Activated CD8-positive, alpha-beta memory T cell treated with anti-CD3 and anti-CD28 coated beads for 36 hours (primary cell): ENCODE measurements around the gene F2. TPM values are rescaled to one million over a fixed set of nuclear protein-coding genes. Genes with fewer than 3 reads are reported as not detected.
"Not testable (repeated sequence)": the region's sequence is repeated elsewhere in the genome, so short reads cannot be mapped to it uniquely, and the experiment has no call there.

ENCODE experiments used
- CTCF ChIA-PET: fragments of 350-600 bp; sonication (Branson Sonifier 250); formaldehyde crosslinking; loops from one replicate; lab custom pipeline; 2021; ENCODE audit warnings: antibody characterized with exemption; lab: Charles Lee
- POLR2A ChIA-PET: fragments of 350-600 bp; sonication (Branson Sonifier 250); formaldehyde crosslinking; loops from one replicate; lab custom pipeline; 2021; ENCODE audit warnings: antibody characterized with exemption; lab: Charles Lee
- total RNA-seq, 2 experiments: library from RNA; stranded (reverse); gene quantifications; one replicate each; pipeline ENCODE4 v1.2.3, GENCODE V29; 2021

Gene F2
- total RNA-seq, 2 experiments from 2014 or later = not detected

DNA sequence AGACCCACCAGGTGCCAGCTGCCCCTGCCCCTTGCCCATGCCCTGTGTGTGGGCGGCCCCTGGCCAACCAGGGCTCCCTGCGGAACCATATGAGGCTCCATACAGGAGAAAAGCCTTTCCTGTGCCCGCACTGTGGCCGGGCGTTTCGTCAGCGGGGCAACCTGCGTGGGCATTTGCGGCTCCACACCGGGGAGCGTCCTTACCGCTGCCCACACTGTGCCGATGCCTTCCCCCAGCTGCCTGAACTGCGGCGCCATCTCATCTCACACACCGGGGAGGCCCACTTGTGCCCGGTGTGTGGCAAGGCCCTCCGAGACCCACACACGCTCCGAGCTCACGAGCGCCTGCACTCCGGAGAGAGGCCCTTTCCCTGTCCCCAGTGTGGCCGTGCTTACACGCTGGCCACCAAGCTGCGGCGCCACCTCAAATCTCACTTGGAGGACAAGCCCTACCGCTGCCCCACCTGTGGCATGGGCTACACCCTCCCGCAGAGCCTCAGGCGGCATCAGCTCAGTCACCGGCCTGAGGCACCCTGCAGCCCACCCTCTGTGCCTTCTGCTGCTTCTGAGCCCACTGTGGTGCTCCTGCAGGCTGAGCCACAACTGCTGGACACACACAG, 13.8 kb upstream of the F2 start:
- POLR2A ChIA-PET = no interaction called here
- CTCF ChIA-PET = interaction anchor here (0.5 kb wide), 1 partner anchor 23 kb away, joined by 3 read pairs; no protein-coding TSS in a partner anchor

DNA sequence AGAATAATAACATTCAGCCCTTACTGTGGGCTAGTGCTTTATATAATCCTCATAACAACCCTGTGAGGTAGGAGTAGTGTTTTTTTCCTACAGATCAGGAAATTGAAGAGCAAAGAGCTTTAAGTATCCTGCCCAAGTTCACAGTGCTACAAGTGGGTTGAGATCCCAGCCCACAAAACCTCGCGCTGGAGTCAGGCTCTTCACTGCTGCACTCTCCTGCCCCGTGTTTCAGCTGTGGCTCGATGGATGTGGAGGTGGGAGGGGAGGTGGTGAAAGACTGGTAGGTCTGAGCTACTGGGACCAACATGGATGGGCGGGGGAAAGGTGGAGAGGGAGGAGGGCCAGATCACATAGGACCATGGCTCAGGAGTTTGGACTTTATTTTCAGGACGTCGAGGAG, 12.1 kb upstream of the F2 start:
- POLR2A ChIA-PET = no interaction called here
- CTCF ChIA-PET = interaction anchor here (0.9 kb wide), 1 partner anchor 13 kb away, joined by 3 read pairs; no protein-coding TSS in a partner anchor

DNA sequence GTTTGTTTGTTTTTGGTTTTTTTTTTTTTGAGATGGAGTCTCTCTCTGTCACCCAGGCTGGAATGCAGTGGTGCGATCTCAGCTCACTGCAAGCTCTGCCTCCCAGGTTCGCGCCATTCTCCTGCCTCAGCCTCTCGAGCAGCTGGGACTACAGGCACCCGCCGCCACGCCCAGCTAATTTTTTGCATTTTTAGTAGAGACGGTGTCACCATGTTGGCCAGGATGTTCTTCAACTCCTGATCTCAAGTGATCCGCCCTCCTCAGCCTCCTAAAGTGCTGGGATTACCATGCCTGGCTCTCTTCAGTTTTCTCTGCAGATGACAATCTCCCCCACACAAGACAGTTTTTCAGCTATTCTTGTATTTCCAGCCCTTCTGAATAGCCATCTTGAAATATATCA, 9.7 kb upstream of the F2 start:
- POLR2A ChIA-PET = interaction anchor here (0.7 to 1.0 kb wide), 3 partner anchors 8 to 141 kb away, joined by 3 to 5 read pairs (median 3); partner anchors contain the start of gene ZNF408
- CTCF ChIA-PET = interaction anchor here (0.7 kb wide), 1 partner anchor 42 kb away, joined by 3 read pairs; no protein-coding TSS in a partner anchor

- ChIA-PET CTCF (no interaction called here), POLR2A (no interaction called here)
Observed at GRCh38 chr11:46710821-46711269, 8.2 kb upstream of the F2 start.

DNA sequence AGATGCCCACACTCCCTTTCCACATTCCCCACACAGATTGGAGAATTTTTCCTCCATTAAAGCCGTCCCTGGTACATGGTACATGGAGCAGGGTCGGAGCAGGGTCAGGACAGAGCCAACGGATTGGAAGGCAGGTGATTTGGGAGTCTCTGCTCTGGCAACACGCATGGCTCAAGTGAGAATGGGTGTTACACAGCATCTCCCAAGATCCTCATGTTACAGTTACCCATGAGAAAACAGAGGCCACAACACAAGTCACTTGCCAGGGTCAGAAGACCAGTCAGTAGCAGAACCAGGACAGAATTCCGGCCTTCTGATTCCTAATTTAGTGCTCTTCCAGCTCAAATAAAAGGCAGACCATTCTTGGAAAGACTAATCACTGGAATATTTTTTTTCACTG, 7.7 kb upstream of the F2 start:
- POLR2A ChIA-PET = no interaction called here
- CTCF ChIA-PET = no interaction called here

GRCh38 chr11:46712874-46713576, 6.0 kb upstream of the F2 start:
- ChIA-PET POLR2A (no interaction called here), CTCF (no interaction called here)

DNA sequence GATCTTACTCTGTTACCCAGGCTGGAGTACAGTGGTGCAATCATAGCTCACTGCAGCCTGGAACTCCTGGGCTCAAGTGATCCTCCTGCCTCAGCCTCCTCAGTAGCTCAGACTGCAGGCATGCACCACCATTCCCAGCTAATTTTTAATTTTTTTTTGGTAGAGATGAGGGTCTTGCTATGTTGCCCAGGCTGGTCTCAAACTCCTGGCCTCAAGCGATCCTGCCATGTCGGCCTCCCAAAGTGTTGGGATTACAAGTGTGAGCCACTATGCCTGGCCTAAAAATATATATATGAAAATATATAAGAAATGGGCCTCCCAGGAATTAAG, 1.2 kb upstream of the F2 start:
- CTCF ChIA-PET = interaction anchor here (0.5 kb wide), 1 partner anchor 241 kb away, joined by 3 read pairs; no protein-coding TSS in a partner anchor

GRCh38 chr11:46718155-46719019, 626 bp upstream of the F2 start:
- CTCF ChIA-PET = interaction anchor here (0.5 kb wide), 1 partner anchor 242 kb away, joined by 3 read pairs; no protein-coding TSS in a partner anchor
- POLR2A ChIA-PET = interaction anchor here (0.6 kb wide), 1 partner anchor 78 kb away, joined by 5 read pairs; no protein-coding TSS in a partner anchor

More for the DNA sequence above, 1.2 kb upstream of the F2 start:
- POLR2A ChIA-PET = not testable (repeated sequence)

DNA sequence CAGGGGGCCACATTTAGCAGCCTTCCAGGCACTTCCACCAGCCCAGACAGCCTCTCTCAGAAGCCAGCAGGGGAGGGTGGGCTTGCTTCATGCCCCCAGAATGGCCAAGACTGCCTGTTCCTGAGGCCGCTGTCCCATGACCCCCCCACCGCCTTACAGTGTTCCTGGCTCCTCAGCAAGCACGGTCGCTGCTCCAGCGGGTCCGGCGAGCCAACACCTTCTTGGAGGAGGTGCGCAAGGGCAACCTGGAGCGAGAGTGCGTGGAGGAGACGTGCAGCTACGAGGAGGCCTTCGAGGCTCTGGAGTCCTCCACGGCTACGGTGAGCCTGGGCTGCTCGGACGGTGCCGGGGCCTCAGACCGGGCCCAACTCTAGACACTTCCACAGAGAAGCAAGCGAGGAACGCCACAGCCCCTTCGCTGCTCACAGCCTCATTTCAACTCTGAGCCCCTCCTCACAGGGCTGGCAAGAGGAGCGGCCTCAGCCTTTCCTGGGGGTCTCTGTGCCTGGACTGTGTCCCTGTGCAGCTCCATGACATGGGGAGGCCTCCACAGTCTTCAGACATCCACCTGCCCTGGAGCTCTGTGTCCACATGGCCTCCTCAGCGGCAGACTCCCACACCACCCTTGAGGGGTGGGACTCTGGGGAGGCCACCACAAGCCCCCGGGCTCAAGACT, 668 bp downstream of the F2 start:
- POLR2A ChIA-PET = no interaction called here
- CTCF ChIA-PET = interaction anchor here (1.2 kb wide), 1 partner anchor 18 kb away, joined by 3 read pairs; no protein-coding TSS in a partner anchor

GRCh38 chr11:46721286-46721685, 2.3 kb downstream of the F2 start:
- POLR2A ChIA-PET = no interaction called here

DNA sequence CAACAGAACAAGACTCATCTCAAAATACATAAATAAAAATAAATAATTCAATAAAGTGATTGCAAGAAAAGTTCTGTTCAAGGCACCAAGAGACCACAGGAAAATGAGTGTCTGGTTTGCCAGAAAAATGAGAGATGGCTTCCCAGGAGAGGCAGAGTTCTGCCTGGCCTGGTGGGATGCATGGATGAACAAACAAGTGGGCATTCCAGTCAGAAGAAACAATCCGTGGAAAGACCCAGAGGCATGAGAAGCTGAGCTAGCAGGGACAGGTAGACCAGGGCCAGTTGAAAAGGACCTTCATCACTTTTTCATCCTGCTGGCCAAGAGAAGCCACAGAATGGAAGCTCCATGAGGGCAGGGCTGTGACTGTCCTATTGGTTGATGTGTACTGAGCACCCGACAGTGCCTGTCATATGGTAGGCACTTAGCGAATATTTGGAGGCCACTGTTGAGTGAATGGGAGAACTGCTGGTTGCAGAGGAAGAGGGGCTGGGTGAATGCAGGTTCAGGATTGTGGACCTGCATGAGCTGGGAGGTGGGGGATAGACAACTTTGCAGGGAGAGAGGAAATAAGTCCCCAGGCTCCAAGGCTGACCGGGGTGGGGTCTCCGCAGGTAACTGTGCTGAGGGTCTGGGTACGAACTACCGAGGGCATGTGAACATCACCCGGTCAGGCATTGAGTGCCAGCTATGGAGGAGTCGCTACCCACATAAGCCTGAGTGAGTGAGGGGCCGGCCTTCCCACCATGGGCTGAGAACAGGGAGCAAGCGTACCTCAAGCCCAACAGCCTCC, 3.7 kb downstream of the F2 start:
- ChIA-PET POLR2A (no interaction called here), CTCF (no interaction called here)

More at GRCh38 chr11:46721286-46721685, 2.3 kb downstream of the F2 start:
- CTCF ChIA-PET = interaction anchor here (1.2 kb wide), 1 partner anchor 19 kb away, joined by 3 read pairs; no protein-coding TSS in a partner anchor

GRCh38 chr11:46723359-46723680, 4.3 kb downstream of the F2 start:
- CTCF ChIA-PET = no interaction called here
- POLR2A ChIA-PET = no interaction called here

DNA sequence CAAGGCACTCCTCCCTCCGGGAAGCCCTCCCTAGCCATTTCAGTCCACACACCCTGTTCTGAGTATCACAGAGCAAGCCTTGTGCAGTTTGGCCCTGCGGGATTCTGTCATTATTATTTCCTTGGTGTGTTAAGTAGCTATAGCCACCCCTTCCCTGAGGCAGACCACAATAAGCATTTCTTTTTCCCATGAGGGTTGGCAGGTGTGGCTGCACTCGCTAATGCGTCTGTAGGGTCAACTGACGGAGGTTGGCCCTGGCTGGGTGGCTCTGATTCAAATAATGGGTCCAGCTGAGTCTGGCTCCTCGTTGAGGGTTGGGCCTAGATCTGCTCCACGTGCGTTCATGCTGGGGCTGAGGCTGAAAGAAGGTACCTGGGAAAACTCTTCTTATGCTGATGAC, 5.1 kb downstream of the F2 start:
- CTCF ChIA-PET = no interaction called here
- POLR2A ChIA-PET = no interaction called here

DNA sequence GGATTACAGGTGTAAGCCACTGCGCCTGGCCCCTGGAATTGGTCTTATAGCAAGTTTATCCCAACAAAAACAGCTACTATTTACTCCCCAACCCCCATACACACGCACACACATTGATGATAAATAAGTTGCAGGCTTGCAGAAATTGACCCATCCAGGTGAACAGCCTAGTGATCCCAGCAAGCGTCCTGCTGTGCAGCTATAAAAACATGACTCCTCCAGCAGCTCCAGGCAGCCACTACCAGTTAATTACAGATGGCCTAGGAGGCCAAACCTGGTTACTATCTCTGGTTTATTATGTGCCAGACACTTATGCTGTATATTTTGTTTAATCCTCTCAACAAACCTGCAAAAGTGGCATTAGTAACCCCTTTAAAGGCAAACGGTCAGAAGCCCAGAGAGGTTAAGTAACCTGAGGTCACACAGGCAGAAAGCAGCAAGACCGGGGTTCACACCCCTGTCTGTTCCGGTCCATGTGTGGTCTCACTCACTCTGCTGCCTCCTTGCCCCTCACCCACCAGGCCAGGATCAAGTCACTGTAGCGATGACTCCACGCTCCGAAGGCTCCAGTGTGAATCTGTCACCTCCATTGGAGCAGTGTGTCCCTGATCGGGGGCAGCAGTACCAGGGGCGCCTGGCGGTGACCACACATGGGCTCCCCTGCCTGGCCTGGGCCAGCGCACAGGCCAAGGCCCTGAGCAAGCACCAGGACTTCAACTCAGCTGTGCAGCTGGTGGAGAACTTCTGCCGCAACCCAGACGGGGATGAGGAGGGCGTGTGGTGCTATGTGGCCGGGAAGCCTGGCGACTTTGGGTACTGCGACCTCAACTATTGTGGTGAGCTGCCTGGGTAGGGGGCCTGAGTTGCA, 6.6 kb downstream of the F2 start:
- CTCF ChIA-PET = no interaction called here

GRCh38 chr11:46726206-46726862, 7.3 kb downstream of the F2 start:
- ChIA-PET CTCF (interaction anchor here (0.7 kb wide), 1 partner anchor 87 kb away, joined by 3 read pairs; no protein-coding TSS in a partner anchor), POLR2A (no interaction called here)

More for the DNA sequence above, 6.6 kb downstream of the F2 start:
- POLR2A ChIA-PET = no interaction called here

- ChIA-PET CTCF (interaction anchor here (0.7 kb wide), 1 partner anchor 23 kb away, joined by 3 read pairs; no protein-coding TSS in a partner anchor), POLR2A (no interaction called here)
Observed at GRCh38 chr11:46727952-46728658, 9.1 kb downstream of the F2 start.
